HepG2 (cell line): Measurements from ENCODE around the gene ENPP1. TPM values are rescaled to one million over a fixed set of nuclear protein-coding genes. Genes with fewer than 3 reads are reported as not detected.
"Not testable (repeated sequence)": the region's sequence is repeated elsewhere in the genome, so short reads cannot be mapped to it uniquely, and the experiment has no call there.

Source experiments
- ATAC-seq: fragments of 200-7000 bp; cut with Tn5 transposase; 3 replicates; pipeline ENCODE4 v1.9.1; 2020; ENCODE audit warnings: mild to moderate bottlenecking, moderate library complexity
- BruUV-seq: library from RNA; stranded (reverse); fragments of 400-500 nt; replicated peaks from 2 replicates; lab custom pipeline; 2021; lab: Mats Ljungman, UMichigan
- CTCF ChIA-PET: fragments of 300-600 bp; formaldehyde crosslinking; extraction: SDS; loops from one replicate; lab custom pipeline; 2021; ENCODE audit warnings: low total read pairs, inconsistent platforms, low intra/inter-chr PET ratio; lab: Yijun Ruan, JAX
- POLR2A ChIA-PET: fragments of 350-600 bp; sonication (Branson Sonifier 250); formaldehyde crosslinking; loops from one replicate; lab custom pipeline; 2020; ENCODE audit warnings: antibody characterized with exemption, inconsistent platforms; lab: Yijun Ruan, JAX
- DNase-seq: peaks from one replicate; pipeline ENCODE4 v3.0.0-alpha.2; 2015; ENCODE audit warnings: low spot score
- FAIRE-seq: peaks from 3 replicates; lab custom pipeline; 2011; peaks lifted over from hg19 to GRCh38; lab: Jason Lieb, UNC
- H2AFZ ChIP-seq: one replicate; pipeline ENCODE4 v1.6.1; 2011; ENCODE audit warnings: low read length, inconsistent platforms
- H3K27ac ChIP-seq: fragments of 300-600 bp; 3 replicates; pipeline ENCODE4 v1.8.0; 2011; ENCODE audit warnings: mixed run types, mild to moderate bottlenecking, mixed read lengths, low read length, inconsistent platforms; ENCODE audit not compliant: insufficient read depth; ENCODE audit errors: extremely low read length
- H3K27me3 ChIP-seq, 2 experiments: fragments of 200-600 bp in 1 of 2; 2 replicates in 1 of 2; 3 replicates in 1 of 2; pipeline versions ENCODE4 v1.6.0 to v1.8.0; 2011; ENCODE audit warnings: low read length in 2 of 2, mild to moderate bottlenecking in 2 of 2, moderate library complexity in 2 of 2, inconsistent platforms in 1 of 2; ENCODE audit not compliant: insufficient read depth in 2 of 2, control insufficient read depth in 1 of 2
- H3K36me3 ChIP-seq, 2 experiments: fragments of 200-600 bp in 1 of 2; replicated peaks in 1 of 2; 2 replicates in 1 of 2; 3 replicates in 1 of 2; pipeline versions ENCODE4 v1.5.1 to v1.8.0; 2011; ENCODE audit warnings: low read length in 2 of 2, inconsistent platforms in 1 of 2; ENCODE audit not compliant: insufficient read depth in 2 of 2, control insufficient read depth in 1 of 2
- H3K4me1 ChIP-seq: 2 replicates; pipeline ENCODE4 v1.5.1; 2012; ENCODE audit warnings: low read length, inconsistent platforms; ENCODE audit not compliant: insufficient read depth
- H3K4me2 ChIP-seq: 2 replicates; pipeline ENCODE4 v1.6.0; 2011; ENCODE audit warnings: low read depth, low read length, inconsistent platforms
- H3K4me3 ChIP-seq, 3 experiments: fragments of 200-600 bp in 1 of 3; sonication (generic), shearing (Covaris generic) in 1 of 3; replicated peaks in 1 of 3; 2 replicates each; pipeline ENCODE4 v1.5.1; 2011 to 2016; ENCODE audit warnings: low read length in 3 of 3, inconsistent platforms in 2 of 3, low read depth in 2 of 3, mild to moderate bottlenecking in 2 of 3, control low read depth in 1 of 3, mixed read lengths in 1 of 3; ENCODE audit not compliant: insufficient read depth in 1 of 3
- H3K79me2 ChIP-seq: one replicate; pipeline ENCODE4 v1.6.1; 2011; ENCODE audit warnings: low read length, inconsistent platforms; ENCODE audit not compliant: insufficient read depth
- H3K9ac ChIP-seq: 2 replicates; pipeline ENCODE4 v1.6.0; 2011; ENCODE audit warnings: mild to moderate bottlenecking, low read depth, low read length, inconsistent platforms; ENCODE audit not compliant: insufficient read depth
- H3K9me3 ChIP-seq: 2 replicates; pipeline ENCODE4 v1.5.1; 2012; ENCODE audit warnings: mild to moderate bottlenecking, low read length
- H4K20me1 ChIP-seq: 2 replicates; pipeline ENCODE4 v1.6.0; 2011; ENCODE audit warnings: inconsistent platforms, mild to moderate bottlenecking, low read length, moderate library complexity; ENCODE audit not compliant: insufficient read depth
- ARNTL ChIP-seq: sonication (generic); formaldehyde crosslinking; IDR thresholded peaks from 2 replicates; pipeline ENCODE4 v1.4.0; 2020; ENCODE audit warnings: mild to moderate bottlenecking, missing genetic modification reagents
- MATR3 ChIP-seq: sonication (generic); formaldehyde crosslinking; IDR thresholded peaks from 2 replicates; pipeline ENCODE4 v1.4.0; 2020; ENCODE audit warnings: missing genetic modification reagents
- MED8 ChIP-seq: sonication (generic); formaldehyde crosslinking; IDR thresholded peaks from 2 replicates; pipeline ENCODE4 v1.8.1; 2023; ENCODE audit warnings: mild to moderate bottlenecking, missing genetic modification reagents; ENCODE audit not compliant: insufficient replicate concordance
- ONECUT2 ChIP-seq: sonication (generic); formaldehyde crosslinking; IDR thresholded peaks from 2 replicates; pipeline ENCODE4 v1.4.0; 2020; ENCODE audit warnings: missing genetic modification reagents
- SP4 ChIP-seq: sonication (generic); formaldehyde crosslinking; IDR thresholded peaks from 2 replicates; pipeline ENCODE4 v1.8.1; 2023; ENCODE audit warnings: mild to moderate bottlenecking, missing genetic modification reagents
- SYNCRIP ChIP-seq: fragments of 200-400 bp; formaldehyde crosslinking; IDR thresholded peaks from 2 replicates; pipeline ENCODE4 v1.6.1; 2018; ENCODE audit warnings: mild to moderate bottlenecking, low read depth, low read length; ENCODE audit not compliant: insufficient read depth
- ZNF17 ChIP-seq: sonication (generic); formaldehyde crosslinking; IDR thresholded peaks from 2 replicates; pipeline ENCODE4 v1.5.0; 2020; ENCODE audit warnings: mild to moderate bottlenecking, missing genetic modification reagents
- ZNF253 ChIP-seq: sonication (generic); formaldehyde crosslinking; IDR thresholded peaks from 2 replicates; pipeline ENCODE4 v1.8.0; 2022; ENCODE audit warnings: mild to moderate bottlenecking, missing genetic modification reagents, borderline replicate concordance
- ZNF333 ChIP-seq: sonication (generic); formaldehyde crosslinking; IDR thresholded peaks from 2 replicates; pipeline ENCODE4 v1.4.0; 2020; ENCODE audit warnings: mild to moderate bottlenecking, missing genetic modification reagents, borderline replicate concordance
- ZSCAN30 ChIP-seq: sonication (generic); formaldehyde crosslinking; IDR thresholded peaks from 2 replicates; pipeline ENCODE4 v1.5.0; 2020; ENCODE audit warnings: mild to moderate bottlenecking, missing genetic modification reagents
- WGBS: methylation state at CpG from one replicate; pipeline ENCODE4 v1.1.6; 2017; ENCODE audit warnings: low lambda C conversion rate; 5-methylcytosine and 5-hydroxymethylcytosine counted together
- in situ Hi-C: cut with HindIII; loops from 2 replicates; pipeline ENCODE4 v1.10.0; 2017; ENCODE audit warnings: low pct_unique_long_range_greater_than_20kb; ENCODE audit not compliant: extremely low pct_ligation_motif_present
- intact Hi-C: fragments of 100-400 bp; cut with micrococcal nuclease; formaldehyde crosslinking; loops from one replicate; pipeline ENCODE4 v1.10.0; 2022; ENCODE audit not compliant: unreplicated experiment
- polyA plus RNA-seq, 8 experiments: library from polyadenylated mRNA; depleted of rRNA in 3 of 8; stranded (reverse) in 7 of 8; unstranded in 1 of 8; fragments of >200 nt; fragmentation: Illumina TruSeq in 4 of 8; extraction: Trizol in 4 of 8; gene quantifications; 2 replicates each; pipeline versions ENCODE4 v1.2.1 to v1.2.3, GENCODE V29; 2011 to 2016; ENCODE audit warnings: low read depth in 4 of 8, missing spikeins in 1 of 8, mixed read lengths in 1 of 8; ENCODE audit not compliant: insufficient read depth in 1 of 8
- total RNA-seq, 5 experiments: library from RNA; depleted of rRNA; stranded (reverse); fragments of >200 nt; fragmentation: Illumina TruSeq; extraction: Trizol; gene quantifications; 2 replicates each; pipeline ENCODE4 v1.2.3, GENCODE V29; 2016; ENCODE audit warnings: low read depth in 1 of 5

Gene ENPP1
- total and polyA plus RNA-seq, 2 of the 13 experiments (the other 11 are each of a cell fraction or from before 2014, with no cell fraction given), result 56.5 to 160 TPM

GRCh38 chr6:131914967-131915751, 107.3 kb downstream of the ENPP1 start (continued):
- TF ChIP-seq ZNF333 (CRISPR knock-in tag) (no peak), SYNCRIP (no peak), ONECUT2 (CRISPR knock-in tag) (no peak), ZNF253 (no peak), ARNTL (no peak), MATR3 (CRISPR knock-in tag) (no peak), ZNF17 (CRISPR knock-in tag) (no peak), MED8 (no peak), ZSCAN30 (no peak), SP4 (CRISPR knock-in tag) (no peak)

DNA sequence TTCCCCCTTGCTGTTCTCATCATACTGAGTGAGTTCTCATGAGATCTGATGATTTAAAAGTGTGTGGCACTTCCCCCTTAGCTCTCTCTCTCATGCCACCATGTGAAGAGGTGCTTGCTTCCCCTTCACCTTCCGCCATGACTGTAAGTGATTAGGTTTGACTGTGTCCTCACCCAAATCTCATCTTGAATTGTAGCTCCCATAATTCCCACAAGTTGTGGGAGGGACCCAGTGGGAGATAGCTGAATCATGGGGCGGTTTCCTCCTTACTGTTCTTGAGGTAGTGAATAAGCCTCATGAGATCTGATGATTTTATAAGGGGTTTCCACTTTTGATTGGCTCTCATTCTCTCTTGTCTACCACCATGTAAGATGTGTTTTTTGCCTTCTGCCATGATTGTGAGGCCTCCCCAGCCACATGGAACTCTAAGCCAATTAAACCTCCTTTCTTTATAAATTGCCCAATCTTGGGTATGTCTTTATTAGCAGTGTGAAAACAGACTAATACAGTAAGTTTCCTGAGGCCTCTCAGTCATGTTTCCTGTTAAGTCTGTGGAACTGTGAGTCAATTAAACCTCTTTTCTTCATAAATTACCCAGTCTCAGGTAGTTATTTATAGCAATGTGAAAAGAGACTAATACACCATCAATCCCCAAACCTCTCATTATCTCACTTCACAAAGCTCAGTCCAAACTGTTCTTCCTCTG, 108.4 kb downstream of the ENPP1 start:
- DNase-seq, H3K4me2 ChIP-seq, FAIRE-seq, H3K27me3 ChIP-seq, H3K79me2 ChIP-seq, H4K20me1 ChIP-seq, H3K9me3 ChIP-seq, H3K9ac ChIP-seq, H3K36me3 ChIP-seq, H2AFZ ChIP-seq, H3K4me3 ChIP-seq, BruUV-seq, ATAC-seq, H3K27ac ChIP-seq: not testable (repeated sequence)
- in situ Hi-C loops (loop anchor here (5.0 kb wide), 1 partner anchor 381 kb away; no protein-coding TSS in a partner anchor), intact Hi-C loops (loop anchor here (5.0 kb wide), 1 partner anchor 361 kb away; no protein-coding TSS in a partner anchor)
- WGBS, result 89% methylated on average over 2 of the region's 2 CpGs
- ChIA-PET CTCF (interaction anchor here (1.6 to 2.8 kb wide), 2 partner anchors 302 to 382 kb away, joined by 9 to 15 read pairs; no protein-coding TSS in a partner anchor), POLR2A (interaction anchor here (1.4 kb wide), 1 partner anchor 72 kb away, joined by 3 read pairs; no protein-coding TSS in a partner anchor)
- peaks cover 23% of the 10 kb centered on the region; the same call in 1 of the 2 replicates for H3K4me1 ChIP-seq
